ENCODE results near the gene FIBIN.

DNA sequence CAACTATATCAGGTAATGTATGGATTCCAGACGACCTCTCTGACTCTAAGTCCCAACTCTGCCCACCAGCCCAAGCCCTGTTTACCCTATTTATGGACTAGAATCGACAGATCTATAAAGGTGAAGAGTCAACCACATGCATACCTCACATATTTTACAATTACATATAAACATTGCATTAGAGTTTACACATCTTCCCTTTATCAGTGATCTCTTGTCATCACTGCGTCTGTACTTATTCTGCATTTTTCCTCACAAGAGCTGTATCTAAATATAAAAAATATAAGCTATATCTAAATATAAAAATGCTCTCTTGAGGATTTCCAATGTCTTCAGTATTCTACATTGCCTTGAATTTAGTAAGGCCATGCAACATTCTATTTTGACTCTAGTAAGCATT, 8.5 kb downstream of the FIBIN start:
- TF ChIP-seq, protein P1, sequence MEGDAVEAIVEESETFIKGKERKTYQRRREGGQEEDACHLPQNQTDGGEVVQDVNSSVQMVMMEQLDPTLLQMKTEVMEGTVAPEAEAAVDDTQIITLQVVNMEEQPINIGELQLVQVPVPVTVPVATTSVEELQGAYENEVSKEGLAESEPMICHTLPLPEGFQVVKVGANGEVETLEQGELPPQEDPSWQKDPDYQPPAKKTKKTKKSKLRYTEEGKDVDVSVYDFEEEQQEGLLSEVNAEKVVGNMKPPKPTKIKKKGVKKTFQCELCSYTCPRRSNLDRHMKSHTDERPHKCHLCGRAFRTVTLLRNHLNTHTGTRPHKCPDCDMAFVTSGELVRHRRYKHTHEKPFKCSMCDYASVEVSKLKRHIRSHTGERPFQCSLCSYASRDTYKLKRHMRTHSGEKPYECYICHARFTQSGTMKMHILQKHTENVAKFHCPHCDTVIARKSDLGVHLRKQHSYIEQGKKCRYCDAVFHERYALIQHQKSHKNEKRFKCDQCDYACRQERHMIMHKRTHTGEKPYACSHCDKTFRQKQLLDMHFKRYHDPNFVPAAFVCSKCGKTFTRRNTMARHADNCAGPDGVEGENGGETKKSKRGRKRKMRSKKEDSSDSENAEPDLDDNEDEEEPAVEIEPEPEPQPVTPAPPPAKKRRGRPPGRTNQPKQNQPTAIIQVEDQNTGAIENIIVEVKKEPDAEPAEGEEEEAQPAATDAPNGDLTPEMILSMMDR (conservative IDR thresholded peaks at IDR 0.05) = no peak
- no peak for TF ChIP-seq EZH2 (IDR thresholded peaks at IDR 0.05; ENCODE audit: low read depth)
